ENCODE data around the gene CBFB.

The CBFB gene

DNA sequence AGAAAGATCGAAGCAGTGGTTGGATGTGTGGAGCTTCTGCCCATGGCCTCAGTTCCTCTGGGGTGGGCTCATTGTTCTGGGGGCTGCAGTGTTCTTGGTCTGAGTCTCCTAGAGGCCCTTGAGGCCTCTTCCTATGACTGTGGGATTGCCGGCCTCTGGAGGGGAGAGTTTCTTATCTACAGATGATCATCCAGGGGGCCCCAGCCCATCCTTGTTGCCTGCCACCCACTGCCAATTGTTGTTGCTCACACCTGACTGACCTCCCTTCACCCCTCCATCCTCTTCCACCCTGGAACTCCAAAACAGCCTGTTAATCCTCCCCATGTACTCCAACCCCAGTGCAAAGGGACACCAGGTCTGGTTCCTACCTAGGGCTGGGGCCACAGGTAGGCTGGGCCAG, 116.0 kb downstream of the CBFB start:
- Histone ChIP-seq H3K27ac (ENCODE audit: low read length) (no peak overlapping the region), H3K9ac (ENCODE audit: low read length) (no peak overlapping the region), H3K79me2 (ENCODE audit: low read length) (no peaks in the 10 kb centered on the region), H3K36me3 (replicated peaks; ENCODE audit: low read depth, low read length) (peaks cover 56% of the 10 kb centered on the region), H3K27me3 (ENCODE audit: low read depth, low read length) (no peaks in the 10 kb centered on the region), H3K4me2 (ENCODE audit: low read length) (no peak overlapping the region), H4K20me1 (ENCODE audit: insufficient read depth, low read length) (no peaks in the 10 kb centered on the region), H3K4me3 (ENCODE audit: low read length) (no peak overlapping the region), H3K9me3 (ENCODE audit: insufficient read depth, low read length) (no peaks in the 10 kb centered on the region), H3K4me1 (ENCODE audit: low read length) (no peaks in the 10 kb centered on the region), H2AFZ (ENCODE audit: low read depth, low read length) (no peak overlapping the region)
- no peak for TF ChIP-seq EZH2phosphoT487 (IDR thresholded peaks at IDR 0.05; ENCODE audit: low read depth)
- TF ChIP-seq, protein P1, sequence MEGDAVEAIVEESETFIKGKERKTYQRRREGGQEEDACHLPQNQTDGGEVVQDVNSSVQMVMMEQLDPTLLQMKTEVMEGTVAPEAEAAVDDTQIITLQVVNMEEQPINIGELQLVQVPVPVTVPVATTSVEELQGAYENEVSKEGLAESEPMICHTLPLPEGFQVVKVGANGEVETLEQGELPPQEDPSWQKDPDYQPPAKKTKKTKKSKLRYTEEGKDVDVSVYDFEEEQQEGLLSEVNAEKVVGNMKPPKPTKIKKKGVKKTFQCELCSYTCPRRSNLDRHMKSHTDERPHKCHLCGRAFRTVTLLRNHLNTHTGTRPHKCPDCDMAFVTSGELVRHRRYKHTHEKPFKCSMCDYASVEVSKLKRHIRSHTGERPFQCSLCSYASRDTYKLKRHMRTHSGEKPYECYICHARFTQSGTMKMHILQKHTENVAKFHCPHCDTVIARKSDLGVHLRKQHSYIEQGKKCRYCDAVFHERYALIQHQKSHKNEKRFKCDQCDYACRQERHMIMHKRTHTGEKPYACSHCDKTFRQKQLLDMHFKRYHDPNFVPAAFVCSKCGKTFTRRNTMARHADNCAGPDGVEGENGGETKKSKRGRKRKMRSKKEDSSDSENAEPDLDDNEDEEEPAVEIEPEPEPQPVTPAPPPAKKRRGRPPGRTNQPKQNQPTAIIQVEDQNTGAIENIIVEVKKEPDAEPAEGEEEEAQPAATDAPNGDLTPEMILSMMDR (IDR thresholded peaks at IDR 0.05; ENCODE audit: low read depth, low read length): no peak

GRCh38 chr16:67145746-67146145, 116.8 kb downstream of the CBFB start:
- Histone ChIP-seq H3K4me1 (ENCODE audit: low read length) (no peaks in the 10 kb centered on the region), H3K9me3 (ENCODE audit: insufficient read depth, low read length) (no peaks in the 10 kb centered on the region), H3K4me2 (ENCODE audit: low read length) (no peak overlapping the region), H3K9ac (ENCODE audit: low read length) (no peak overlapping the region), H3K27ac (ENCODE audit: low read length) (no peak overlapping the region), H4K20me1 (ENCODE audit: insufficient read depth, low read length) (no peaks in the 10 kb centered on the region), H2AFZ (ENCODE audit: low read depth, low read length) (no peak overlapping the region), H3K4me3 (ENCODE audit: low read length) (no peak overlapping the region), H3K27me3 (ENCODE audit: low read depth, low read length) (no peaks in the 10 kb centered on the region), H3K36me3 (replicated peaks; ENCODE audit: low read depth, low read length) (peaks cover 49% of the 10 kb centered on the region), H3K79me2 (ENCODE audit: low read length) (no peaks in the 10 kb centered on the region)
- TF ChIP-seq, protein P1 (IDR thresholded peaks at IDR 0.05; ENCODE audit: low read depth, low read length): no peak
- no peak for TF ChIP-seq EZH2phosphoT487 (IDR thresholded peaks at IDR 0.05; ENCODE audit: low read depth)

DNA sequence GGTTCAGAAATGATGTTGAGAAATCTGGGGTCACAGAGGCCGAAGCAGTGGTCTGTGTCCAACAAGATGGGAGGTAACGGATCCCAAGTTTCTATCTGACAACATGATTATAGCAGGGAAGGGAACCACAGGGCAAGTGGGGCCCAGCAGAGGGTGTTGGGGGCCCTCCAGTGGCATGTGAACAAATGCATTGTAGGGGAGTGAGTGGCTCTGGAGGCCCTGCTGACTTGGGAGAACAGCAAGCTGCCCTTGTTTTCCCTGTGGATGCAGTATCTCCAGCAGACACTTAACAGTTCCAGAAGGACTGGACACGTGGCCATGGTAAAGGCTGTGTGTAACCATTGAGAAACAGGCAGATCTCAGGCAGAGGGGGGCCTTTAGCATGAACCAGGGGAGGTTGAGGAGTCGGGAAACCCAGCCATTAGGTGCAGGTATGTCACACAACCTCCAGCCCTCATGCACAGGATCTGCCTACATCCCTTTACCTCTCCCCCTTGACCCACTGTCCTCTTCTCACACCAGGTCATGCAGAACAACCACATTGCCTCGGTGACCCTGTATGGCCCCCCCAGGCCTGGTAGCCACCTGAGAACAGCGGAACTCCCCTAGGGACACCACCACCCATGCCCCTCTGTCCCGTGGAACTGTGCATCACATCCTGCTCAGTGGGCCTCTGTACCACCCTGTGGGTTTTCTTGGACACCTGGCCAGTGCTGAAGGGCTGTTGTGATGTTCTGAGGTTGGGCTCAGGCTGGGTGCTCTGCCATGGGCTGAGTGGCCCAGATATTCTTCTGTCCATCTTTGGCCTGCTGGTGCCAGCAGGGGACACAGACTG, 117.8 kb downstream of the CBFB start:
- H4K20me1 ChIP-seq (ENCODE audit: insufficient read depth, low read length): no peaks in the 10 kb centered on the region
- H3K4me1 ChIP-seq (ENCODE audit: low read length): no peaks in the 10 kb centered on the region
- no peak overlapping the region for H3K4me2 ChIP-seq (ENCODE audit: low read length)
- peaks cover 42% of the 10 kb centered on the region for H3K36me3 ChIP-seq (replicated peaks; ENCODE audit: low read depth, low read length)
- no peak overlapping the region for H2AFZ ChIP-seq (ENCODE audit: low read depth, low read length)
- no peaks in the 10 kb centered on the region for H3K79me2 ChIP-seq (ENCODE audit: low read length)
- TF ChIP-seq EZH2phosphoT487 (IDR thresholded peaks at IDR 0.05; ENCODE audit: low read depth): no peak
- TF ChIP-seq, protein P1 (IDR thresholded peaks at IDR 0.05; ENCODE audit: low read depth, low read length): peak; percentile 6; the same call in 1 of the 2 replicates
- no peak overlapping the region for H3K27ac ChIP-seq (ENCODE audit: low read length)
- H3K27me3 ChIP-seq (ENCODE audit: low read depth, low read length): no peaks in the 10 kb centered on the region
- H3K4me3 ChIP-seq (ENCODE audit: low read length): no peak overlapping the region
- no peak overlapping the region for H3K9ac ChIP-seq (ENCODE audit: low read length)
- H3K9me3 ChIP-seq (ENCODE audit: insufficient read depth, low read length): no peaks in the 10 kb centered on the region

DNA sequence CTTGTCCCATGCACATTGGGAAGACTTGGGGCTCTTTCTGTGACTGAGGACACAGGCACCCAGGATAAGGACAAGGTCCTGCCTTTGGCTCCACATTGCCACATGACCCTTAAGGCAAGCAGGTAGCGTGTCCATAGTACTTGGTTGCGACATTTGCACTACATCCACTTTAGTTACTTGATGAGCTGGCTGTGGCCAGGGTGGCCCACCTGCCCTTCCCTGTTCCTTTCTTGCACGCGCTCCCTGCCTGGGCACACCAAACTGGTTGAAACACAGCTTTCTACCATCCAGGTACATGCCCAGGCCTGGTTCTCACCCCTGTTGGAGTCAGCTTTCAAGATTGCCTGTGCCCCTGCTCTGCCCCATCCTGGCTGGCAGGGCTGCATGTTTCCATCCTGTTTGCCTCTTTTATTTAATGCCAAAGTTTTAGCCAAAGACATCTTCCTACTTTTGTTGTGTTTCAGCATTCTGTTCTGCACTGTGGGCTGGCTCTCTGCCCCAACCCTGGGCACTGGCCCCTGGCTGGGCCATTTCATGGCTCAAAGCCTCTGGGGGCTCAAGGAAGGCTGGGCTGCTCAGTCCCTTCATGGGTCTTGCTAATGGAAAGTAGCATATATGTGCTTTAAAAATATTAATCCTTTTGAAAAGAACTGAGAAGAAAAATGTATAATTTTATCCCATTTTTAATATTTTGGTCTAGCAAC, 118.6 kb downstream of the CBFB start:
- Histone ChIP-seq H2AFZ (ENCODE audit: low read depth, low read length) (no peak overlapping the region), H3K36me3 (replicated peaks; ENCODE audit: low read depth, low read length) (peaks cover 36% of the 10 kb centered on the region), H3K27me3 (ENCODE audit: low read depth, low read length) (no peaks in the 10 kb centered on the region), H3K4me3 (ENCODE audit: low read length) (no peak overlapping the region), H3K27ac (ENCODE audit: low read length) (no peak overlapping the region), H3K79me2 (ENCODE audit: low read length) (no peaks in the 10 kb centered on the region), H4K20me1 (ENCODE audit: insufficient read depth, low read length) (no peaks in the 10 kb centered on the region), H3K4me2 (ENCODE audit: low read length) (no peak overlapping the region), H3K9me3 (ENCODE audit: insufficient read depth, low read length) (no peaks in the 10 kb centered on the region), H3K4me1 (ENCODE audit: low read length) (no peaks in the 10 kb centered on the region), H3K9ac (ENCODE audit: low read length) (no peak overlapping the region)
- no peak for TF ChIP-seq EZH2phosphoT487 (IDR thresholded peaks at IDR 0.05; ENCODE audit: low read depth)
- TF ChIP-seq, protein P1 (IDR thresholded peaks at IDR 0.05; ENCODE audit: low read depth, low read length): no peak

Measured in OCI-LY3 (cell line).